IPS DF 4.7 (cell line): ENCODE results near the gene RPAIN.

ENCODE experiments used
- DNase-seq: peaks from one replicate; pipeline ENCODE4 v3.0.0-alpha.2; 2013; ENCODE audit warnings: low spot score; ENCODE audit errors: extremely low read depth

The RPAIN gene, protein sequence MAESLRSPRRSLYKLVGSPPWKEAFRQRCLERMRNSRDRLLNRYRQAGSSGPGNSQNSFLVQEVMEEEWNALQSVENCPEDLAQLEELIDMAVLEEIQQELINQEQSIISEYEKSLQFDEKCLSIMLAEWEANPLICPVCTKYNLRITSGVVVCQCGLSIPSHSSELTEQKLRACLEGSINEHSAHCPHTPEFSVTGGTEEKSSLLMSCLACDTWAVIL

GRCh38 chr17:5419959-5420653, at the start of gene RPAIN:
Gene RPAIN (plus strand): TSS chr17:5420182. CDS start chr17:5420211, 29 bp downstream.
- DNase-seq: peak; percentile 60

GRCh38 chr17:5370411-5370810, 49.6 kb upstream of the RPAIN start:
- DNase-seq: no peak

GRCh38 chr17:5373112-5373511, 46.9 kb upstream of the RPAIN start:
- no peak for DNase-seq

DNA sequence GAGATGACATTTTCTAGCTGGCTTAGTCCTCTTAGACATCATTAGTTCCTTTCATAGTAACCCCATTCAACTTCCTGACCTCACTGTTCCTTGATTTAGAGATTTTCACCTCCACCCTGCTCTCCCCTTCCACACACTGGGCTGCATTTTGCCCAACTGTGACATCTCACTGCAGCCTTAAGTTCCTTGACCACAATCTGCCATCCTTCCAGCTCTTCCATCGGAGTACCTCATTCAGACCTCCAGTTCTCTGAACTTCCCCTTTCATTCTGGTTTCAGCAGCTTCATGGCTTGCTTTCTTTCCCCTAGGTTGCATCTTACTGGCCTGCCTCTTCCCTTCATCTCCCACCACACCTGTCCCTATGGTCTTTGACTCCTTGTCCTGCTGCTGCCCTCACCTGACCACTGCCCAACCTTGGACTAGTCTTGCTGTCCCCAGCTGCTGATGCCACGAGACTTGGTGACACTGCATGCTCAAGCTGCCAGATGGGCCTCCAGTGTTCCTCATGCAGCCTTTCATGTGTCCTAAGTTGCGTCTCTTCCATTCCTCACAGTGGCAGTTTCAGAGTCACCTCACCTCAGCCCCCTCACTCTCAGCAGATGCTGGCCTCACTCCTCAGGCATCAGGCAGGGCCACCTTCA, 41.3 kb upstream of the RPAIN start:
- no peak for DNase-seq

DNA sequence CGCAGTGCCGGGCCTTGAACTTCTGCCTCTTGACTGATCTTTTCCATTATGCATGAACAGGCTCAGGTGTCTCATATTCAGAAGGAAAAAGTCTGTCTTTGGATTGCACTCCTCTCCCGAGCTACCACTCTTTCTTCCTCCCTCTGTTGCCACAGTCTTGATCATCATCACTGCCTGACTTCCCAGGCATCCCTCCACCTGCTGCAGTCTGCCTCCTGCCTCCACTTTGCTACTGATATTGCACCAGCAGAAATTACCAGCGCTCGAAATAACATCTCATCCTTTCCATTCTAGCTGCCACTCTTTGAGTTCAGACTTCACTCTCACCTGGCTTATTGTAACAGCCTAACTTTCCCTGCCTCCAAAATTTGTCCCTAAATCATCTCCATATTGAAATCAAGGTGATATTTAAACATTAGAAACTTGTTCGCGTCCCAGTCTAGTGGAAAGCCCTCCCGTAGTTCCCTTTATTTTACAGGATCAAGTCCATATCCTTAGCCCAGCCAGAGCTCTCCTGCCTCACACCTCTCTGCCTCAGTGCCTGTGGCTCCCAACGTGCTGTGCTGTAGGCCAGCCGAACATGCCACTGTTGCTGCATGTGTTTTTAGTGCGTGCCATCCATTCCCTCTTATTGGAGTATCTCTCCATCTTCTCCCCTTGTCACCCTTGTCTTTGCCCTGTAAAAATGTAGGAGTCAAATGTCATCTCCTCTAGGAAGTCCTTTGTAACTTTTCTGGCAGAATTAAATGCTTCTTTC, 40.5 kb upstream of the RPAIN start:
- no peak for DNase-seq

DNA sequence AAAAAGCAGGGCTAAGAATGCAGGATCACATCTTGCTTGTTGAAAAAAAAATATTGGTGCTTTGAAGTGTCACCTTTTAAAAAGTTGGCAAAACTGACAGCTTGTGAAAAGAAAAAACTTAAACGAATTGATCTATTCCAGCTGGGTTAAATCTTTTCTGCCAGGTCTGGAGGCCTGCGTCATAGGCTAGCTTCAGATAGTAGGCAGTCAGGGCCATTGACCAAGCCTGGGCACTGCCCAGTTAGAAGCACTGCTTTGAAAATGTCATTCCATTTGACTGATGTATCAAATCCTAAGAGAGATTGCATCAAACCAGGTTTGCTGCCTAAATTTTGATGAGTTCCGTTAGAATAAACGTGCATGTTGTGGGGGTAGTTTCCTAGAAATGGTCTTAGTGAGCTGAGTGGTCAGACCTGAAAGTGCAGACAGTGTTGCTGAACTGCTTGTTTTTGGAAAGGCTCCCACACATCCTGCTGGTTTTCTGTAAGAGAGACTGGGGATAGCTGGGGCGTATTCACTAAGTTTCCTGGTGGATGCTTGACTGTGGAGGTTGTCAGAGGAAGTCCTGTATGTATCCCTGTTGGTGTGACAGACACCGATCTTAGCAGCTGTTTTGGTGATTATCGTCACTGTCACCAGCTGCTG, 39.4 kb upstream of the RPAIN start:
- DNase-seq: no peak

GRCh38 chr17:5381542-5381941, 38.4 kb upstream of the RPAIN start:
- no peak for DNase-seq

DNA sequence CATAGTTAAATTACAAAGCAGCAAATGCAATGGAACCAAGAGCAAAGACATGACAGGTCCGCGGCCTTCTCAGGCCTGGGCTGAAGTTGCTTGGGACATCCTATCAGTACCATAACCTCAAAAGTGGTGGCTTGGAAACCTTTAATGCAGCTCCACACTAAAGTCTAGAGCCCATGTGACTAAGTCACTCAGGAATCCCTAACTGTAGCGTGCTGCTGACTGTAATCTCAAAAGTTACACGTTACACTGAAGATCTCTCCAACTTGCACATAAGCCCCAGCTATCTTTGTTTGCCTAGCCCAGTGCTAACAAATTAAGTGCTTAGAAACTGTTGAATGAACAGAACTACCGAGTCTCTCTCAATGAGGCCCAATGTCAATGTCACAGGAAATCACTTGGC, 28.3 kb upstream of the RPAIN start:
- no peak for DNase-seq

DNA sequence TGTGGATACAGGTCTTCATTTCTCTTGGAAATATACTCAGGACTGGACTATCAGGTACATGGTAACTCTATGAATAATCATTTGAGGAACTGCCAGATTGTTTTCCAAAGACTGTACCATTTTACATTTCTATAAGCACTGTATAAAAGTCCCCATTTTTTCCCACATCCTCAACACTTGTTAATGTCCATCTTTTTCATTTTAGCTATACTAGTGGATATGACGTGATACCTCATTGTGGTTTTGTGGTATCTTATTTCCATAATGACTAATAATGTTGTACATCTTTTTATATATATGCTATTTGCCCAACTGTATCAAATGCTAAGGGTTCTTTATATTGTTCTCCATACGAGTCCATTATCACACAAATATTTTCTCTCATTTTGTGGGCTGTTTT, 23.4 kb upstream of the RPAIN start:
- DNase-seq: no peak

DNA sequence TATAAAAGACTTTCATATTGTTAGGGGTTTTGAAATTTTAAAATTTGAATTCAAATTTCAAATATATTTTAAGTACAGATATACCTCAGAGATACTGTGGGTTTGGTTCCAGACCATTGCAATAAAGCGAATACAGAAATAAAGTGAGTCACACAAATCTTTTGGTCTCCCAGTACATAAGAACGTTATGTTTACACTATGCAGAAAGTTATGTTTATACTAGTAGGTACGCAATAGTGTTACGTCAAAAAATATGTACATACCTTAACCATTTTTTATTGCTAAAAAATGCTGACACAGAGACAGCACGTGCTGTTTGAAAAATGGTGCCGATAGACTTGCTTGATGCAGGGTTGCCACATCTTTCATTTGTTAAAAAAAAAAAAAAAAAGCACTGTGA, 20.2 kb upstream of the RPAIN start:
- DNase-seq: no peak

DNA sequence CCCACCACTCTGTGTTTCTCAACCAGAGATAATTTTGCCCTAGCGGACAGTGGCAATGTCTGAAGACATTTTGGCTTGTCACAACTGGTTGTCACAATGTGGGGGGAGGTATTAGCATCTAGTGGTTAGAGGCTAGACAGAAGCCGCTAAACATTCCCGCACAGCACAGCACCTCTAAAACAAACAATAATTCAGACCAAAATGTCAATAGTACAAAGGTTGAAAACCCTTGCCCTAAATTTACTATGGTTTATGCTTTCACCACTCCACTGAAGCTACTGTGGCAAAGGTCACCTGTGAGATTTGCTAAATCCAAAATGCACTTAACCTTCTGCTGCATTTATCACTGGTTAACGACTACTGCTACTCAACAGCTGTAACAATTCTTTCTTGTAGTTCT, 14.6 kb upstream of the RPAIN start:
- DNase-seq: no peak

DNA sequence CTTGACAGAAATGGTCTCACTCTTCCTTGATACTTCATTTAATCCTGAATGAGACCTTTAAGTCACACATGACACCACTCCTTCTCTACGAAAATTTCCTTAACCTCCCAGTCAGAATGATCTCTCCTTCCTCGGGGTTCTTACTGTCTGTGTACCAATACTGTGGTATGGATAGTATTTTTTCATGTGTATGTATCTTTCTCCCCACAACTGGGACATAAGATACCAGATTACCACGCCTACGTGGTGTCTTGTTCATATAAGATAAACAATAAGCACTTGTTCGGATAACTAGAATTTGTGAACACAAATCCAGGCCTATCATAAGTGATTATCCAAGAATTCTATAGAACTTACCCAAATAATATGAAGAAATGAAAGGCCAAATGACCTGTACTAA, 11.8 kb upstream of the RPAIN start:
- DNase-seq: no peak

DNA sequence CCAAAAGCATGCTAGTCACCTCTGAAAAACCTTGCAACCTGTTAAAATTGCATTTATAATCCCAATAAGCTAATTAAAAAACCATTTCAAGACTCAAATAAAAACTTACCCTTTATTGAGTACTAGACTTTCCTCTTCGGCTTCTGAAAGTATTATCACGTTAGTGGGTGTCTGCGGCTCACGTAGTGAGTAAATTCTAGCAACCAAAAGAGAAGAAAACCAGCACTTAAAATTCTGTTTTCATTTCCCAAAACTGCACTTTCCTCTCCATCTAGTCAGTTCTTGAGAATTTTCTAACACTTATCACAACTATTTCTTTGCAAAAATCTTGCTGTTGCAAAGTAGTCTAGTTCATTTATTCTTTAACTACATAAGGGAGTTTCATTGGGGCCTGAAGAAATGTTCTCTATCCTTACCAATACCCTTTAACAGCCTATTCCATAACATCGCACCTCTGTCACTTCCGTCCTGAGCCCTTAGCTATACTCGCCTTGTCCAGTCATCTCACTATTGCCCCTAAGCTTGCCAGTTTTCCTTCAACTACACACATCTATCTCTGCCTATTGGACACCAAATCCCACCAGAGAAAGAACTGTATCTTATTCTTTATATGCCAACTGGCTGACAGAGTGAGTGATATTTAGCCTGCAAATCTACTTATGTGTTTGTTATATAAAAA, 9.2 kb upstream of the RPAIN start:
- DNase-seq: no peak

DNA sequence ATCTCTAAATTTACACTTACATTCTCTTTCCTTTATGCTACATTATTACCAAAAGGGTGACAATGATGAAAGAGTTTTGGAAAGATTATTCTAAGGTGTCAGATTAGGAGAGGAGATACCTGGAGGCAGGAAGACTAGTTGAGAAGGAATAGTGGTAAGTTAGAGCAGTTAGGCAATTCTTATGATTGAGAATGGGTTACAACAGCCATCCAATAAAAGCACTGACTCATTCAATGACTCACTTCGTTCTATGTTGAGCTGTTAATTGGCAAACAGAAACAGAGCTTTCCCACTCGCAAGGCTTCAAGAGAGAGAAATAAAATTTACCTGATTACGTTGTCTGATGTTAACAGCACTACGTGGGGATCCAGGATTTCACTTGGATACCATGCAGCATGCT, 6.3 kb upstream of the RPAIN start:
- no peak for DNase-seq

- DNase-seq: no peak
Observed at GRCh38 chr17:5416901-5417300, 3.1 kb upstream of the RPAIN start.

- DNase-seq: no peak
Observed at GRCh38 chr17:5418858-5419355, 1.1 kb upstream of the RPAIN start.

DNA sequence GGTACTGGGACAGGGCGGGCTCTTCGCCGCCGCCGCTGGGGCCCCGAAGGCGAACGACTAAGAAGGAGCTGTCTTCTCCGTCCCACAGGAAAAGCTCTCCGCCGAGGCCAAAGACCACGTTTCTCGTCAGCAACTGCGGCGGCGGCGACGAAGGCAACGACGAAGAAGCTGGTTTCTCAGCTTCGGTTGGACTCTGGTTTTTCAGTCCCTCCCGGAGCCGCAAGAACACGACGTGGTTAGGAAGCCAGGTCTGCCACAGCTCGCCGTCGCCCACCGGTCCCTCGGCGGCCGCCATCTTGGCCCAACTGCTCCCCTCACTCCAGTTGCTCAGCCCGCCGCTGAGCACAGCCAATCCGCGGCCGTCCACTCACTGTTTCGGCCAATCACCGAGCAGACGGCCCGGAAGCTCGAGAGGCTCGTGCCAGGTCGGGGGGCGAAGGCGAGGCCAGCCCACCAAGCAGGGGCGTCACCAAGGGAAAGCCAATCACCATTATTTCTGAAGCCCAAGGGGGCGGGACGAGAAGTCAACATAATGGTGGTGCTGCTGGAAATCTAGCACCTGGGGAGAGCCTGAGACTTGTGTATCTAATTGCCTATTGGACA, 525 bp upstream of the RPAIN start, which contains the start of gene NUP88:
TSS of gene NUP88 (minus strand) at position 307 of the 603 bp plus-strand sequence. CDS start at position 295, 12 bp downstream.
- peak; percentile 81 for DNase-seq

DNA sequence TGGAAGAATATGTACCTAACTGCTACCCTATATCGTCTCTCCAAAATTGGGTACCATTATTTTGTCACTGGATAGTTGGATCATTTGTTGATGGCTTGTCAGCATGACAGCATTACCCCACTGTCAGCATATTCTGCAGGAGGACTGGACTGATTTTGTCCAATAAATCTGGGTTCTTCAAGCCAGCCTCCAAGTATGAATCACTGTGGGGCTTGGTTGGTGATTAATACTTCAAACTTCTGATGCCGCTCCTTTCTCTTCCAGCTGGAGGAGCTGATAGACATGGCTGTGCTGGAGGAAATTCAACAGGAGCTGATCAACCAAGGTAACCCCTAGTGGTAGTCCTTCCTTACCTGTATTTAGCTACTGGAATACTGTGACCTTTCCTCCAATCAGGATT, 2.5 kb downstream of the RPAIN start:
- no peak for DNase-seq

DNA sequence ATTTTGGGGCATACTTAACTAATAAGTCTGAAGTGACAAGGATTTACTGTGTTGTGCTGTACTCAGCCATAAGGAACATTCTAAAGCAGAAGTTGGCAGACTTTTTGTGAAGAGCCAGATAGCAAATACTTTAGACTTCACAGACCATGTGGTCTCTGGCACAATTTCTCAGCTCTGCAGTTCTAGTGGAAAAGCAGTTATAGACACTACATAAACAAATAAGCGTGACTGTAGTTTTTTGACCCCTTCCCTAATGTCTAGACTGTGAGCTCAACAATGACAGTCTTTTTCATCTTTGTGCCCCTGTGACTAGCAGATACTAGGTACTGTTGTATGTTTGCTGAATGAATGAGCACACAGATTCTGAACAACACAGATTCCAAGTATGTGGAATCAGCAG, 4.9 kb downstream of the RPAIN start:
- no peak for DNase-seq

- no peak for DNase-seq
Observed at GRCh38 chr17:5425826-5426225, 5.8 kb downstream of the RPAIN start.
